Motor neuron (in vitro differentiated cells): ENCODE measurements around the gene TMEM59. TPM values are rescaled to one million over a fixed set of nuclear protein-coding genes. Genes with fewer than 3 reads are reported as not detected.
"Not testable (repeated sequence)": the region's sequence is repeated elsewhere in the genome, so short reads cannot be mapped to it uniquely, and the experiment has no call there.

Experiments
- ATAC-seq, 8 experiments: fragments of 200-7000 bp; cut with Tn5 transposase; replicated peaks in 6 of 8; 2 replicates each; pipeline ENCODE4 v1.8.0; 2021; ENCODE audit warnings: mild to moderate bottlenecking in 8 of 8, moderate library complexity in 8 of 8
- H3K27ac ChIP-seq, 2 donors: fragments of 250-450 bp; sonication (Bioruptor Pico); 2 replicates each; pipeline ENCODE4 v1.9.0; 2021; ENCODE audit warnings: antibody characterized with exemption in 2 of 2, mild to moderate bottlenecking in 2 of 2, moderate library complexity in 1 of 2
- H3K4me1 ChIP-seq, 2 donors: fragments of 250-450 bp; sonication (Bioruptor Pico); replicated peaks in 1 of 2; 2 replicates each; pipeline ENCODE4 v1.6.1; 2021; ENCODE audit warnings: antibody characterized with exemption in 2 of 2, mild to moderate bottlenecking in 2 of 2, moderate library complexity in 1 of 2
- H3K4me3 ChIP-seq, 5 donors: fragments of 250-450 bp; sonication (Bioruptor Pico); 2 replicates each; pipeline ENCODE4 v1.9.0; 2021; ENCODE audit warnings: antibody characterized with exemption in 5 of 5, mild to moderate bottlenecking in 5 of 5, moderate library complexity in 4 of 5
- WGBS, 10 experiments: fragments of 450-650 bp; shearing (Covaris generic); methylation state at CpG; one replicate each; pipeline ENCODE4 v1.0.0; 2022; 5-methylcytosine and 5-hydroxymethylcytosine counted together
- in situ Hi-C, 9 experiments: fragments of 400-800 bp; cut with MboI; loops; one replicate each; pipeline ENCODE4 v1.15.0; 2021; ENCODE audit warnings: low sequenced_read_pairs in 9 of 9, low pct_unique_long_range_greater_than_20kb in 2 of 9; ENCODE audit not compliant: unreplicated experiment in 9 of 9
- total RNA-seq, 8 experiments: library from RNA; unstranded; fragments of 300-600 nt; gene quantifications; 2 replicates each; pipeline versions ENCODE4 v1.2.3 to v1.2.4, GENCODE V29; 2022

Gene TMEM59
- total RNA-seq, 8 experiments from 2014 or later = 114 to 406 (median 146) TPM

GRCh38 chr1:54003750-54004480 lies 49.1 kb downstream of the TMEM59 start:
- ATAC-seq, H3K4me1 ChIP-seq, H3K4me3 ChIP-seq, H3K27ac ChIP-seq, in situ Hi-C loops: not testable (repeated sequence)
- WGBS, 10 experiments = 93% methylated on average over 13 of the region's 19 CpGs; no CpG with 5 or more reads in 9 of the 10 experiments

GRCh38 chr1:54003249-54003646 lies 49.8 kb downstream of the TMEM59 start:
- WGBS, 10 experiments = 80 to 100% (median 88%) methylated on average over 2 to 12 of the region's 12 CpGs; no CpG with 5 or more reads in 2 of the 10 experiments
- peaks cover 0 to 4% of the 10 kb centered on the region in 2 donors for H3K4me1 ChIP-seq
- H3K27ac ChIP-seq = no peak overlapping the region
- H3K4me3 ChIP-seq = no peak overlapping the region
- in situ Hi-C loops = no loop called here
- ATAC-seq = no peak

- Histone ChIP-seq H3K4me1 (peaks cover 0 to 4% of the 10 kb centered on the region in 2 donors), H3K27ac (no peak overlapping the region), H3K4me3 (no peak overlapping the region)
- no peak for ATAC-seq
- in situ Hi-C loops = no loop called here
- whole genome bisulfite sequencing, 10 experiments = 0 to 86% (median 64%) methylated on average over 1 to 9 of the region's 9 CpGs; no CpG with 5 or more reads in 1 of the 10 experiments
Measured at GRCh38 chr1:54002544-54003248, 50.3 kb downstream of the TMEM59 start.

- Histone ChIP-seq H3K27ac (no peak overlapping the region), H3K4me3 (no peak overlapping the region), H3K4me1 (peaks cover 0 to 4% of the 10 kb centered on the region in 2 donors)
- 0 to 82% (median 54%) methylated on average over 1 to 3 of the region's 3 CpGs; no CpG with 5 or more reads in 3 of the 10 experiments for whole genome bisulfite sequencing, 10 experiments
- ATAC-seq = peak in 1 of 8 experiments; percentile 82
- in situ Hi-C loops = no loop called here
Measured at GRCh38 chr1:54001591-54001990, 51.4 kb downstream of the TMEM59 start.

- in situ Hi-C loops = no loop called here
- Histone ChIP-seq H3K27ac (no peak overlapping the region), H3K4me1 (peaks cover 0 to 4% of the 10 kb centered on the region in 2 donors), H3K4me3 (no peak overlapping the region)
- no peak for ATAC-seq
Measured at GRCh38 chr1:53999920-54000319, 53.1 kb downstream of the TMEM59 start.

- WGBS, 10 experiments = 33 to 100% (median 86%) methylated on average over 1 of the region's 1 CpG; no CpG with 5 or more reads in 3 of the 10 experiments
- no peak for ATAC-seq
- Histone ChIP-seq H3K27ac (no peak overlapping the region), H3K4me3 (no peak overlapping the region), H3K4me1 (peaks cover 0 to 4% of the 10 kb centered on the region in 2 donors)
- in situ Hi-C loops = no loop called here
Measured at GRCh38 chr1:53998223-53998622, 54.8 kb downstream of the TMEM59 start.

- ATAC-seq = no peak
- 60 to 100% (median 80%) methylated on average over 1 of the region's 1 CpG; no CpG with 5 or more reads in 1 of the 10 experiments for WGBS, 10 experiments
- no peak overlapping the region for H3K27ac ChIP-seq
- in situ Hi-C loops = no loop called here
- H3K4me3 ChIP-seq = no peak overlapping the region
- H3K4me1 ChIP-seq = no peaks in the 10 kb centered on the region
Measured at GRCh38 chr1:53995683-53996082, 57.3 kb downstream of the TMEM59 start.

- ATAC-seq, H3K27ac ChIP-seq, in situ Hi-C loops, H3K4me3 ChIP-seq, H3K4me1 ChIP-seq: not testable (repeated sequence)
- WGBS, 10 experiments = 28 to 93% (median 59%) methylated on average over 1 to 2 of the region's 2 CpGs
Measured at GRCh38 chr1:53994516-53994915, 58.5 kb downstream of the TMEM59 start.

GRCh38 chr1:53992085-53992874 lies 60.7 kb downstream of the TMEM59 start:
- peak in 6 of 8 experiments; percentile 33 to 98 (median 86) for ATAC-seq
- H3K4me3 ChIP-seq = no peak overlapping the region
- peaks cover 4% of the 10 kb centered on the region in 2 donors for H3K4me1 ChIP-seq
- 0 to 60% (median 33%) methylated on average over 1 to 2 of the region's 4 CpGs; no CpG with 5 or more reads in 5 of the 10 experiments for WGBS, 10 experiments
- no peak overlapping the region for H3K27ac ChIP-seq
- in situ Hi-C loops = no loop called here

GRCh38 chr1:53987880-53988279 lies 65.1 kb downstream of the TMEM59 start:
- 67 to 95% (median 75%) methylated on average over 1 to 2 of the region's 2 CpGs; no CpG with 5 or more reads in 1 of the 10 experiments for WGBS, 10 experiments

GRCh38 chr1:53986458-53986857 lies 66.5 kb downstream of the TMEM59 start:
- in situ Hi-C loops = no loop called here
- H3K4me1 ChIP-seq = peaks cover 10 to 13% of the 10 kb centered on the region in 2 donors

More at GRCh38 chr1:53987880-53988279, 65.1 kb downstream of the TMEM59 start:
- Histone ChIP-seq H3K27ac (no peak overlapping the region), H3K4me1 (peaks cover 4% of the 10 kb centered on the region in 2 donors), H3K4me3 (no peak overlapping the region)
- in situ Hi-C loops = no loop called here
- peak in 6 of 8 experiments; percentile 14 to 96 (median 82) for ATAC-seq

GRCh38 chr1:53984726-53985125 lies 68.3 kb downstream of the TMEM59 start:
- ATAC-seq = peak in 3 of 8 experiments; percentile 32 to 53 (median 48)
- no peak overlapping the region for H3K27ac ChIP-seq
- peaks cover 10 to 13% of the 10 kb centered on the region in 2 donors for H3K4me1 ChIP-seq
- H3K4me3 ChIP-seq = no peak overlapping the region
- in situ Hi-C loops = no loop called here

More at GRCh38 chr1:53986458-53986857, 66.5 kb downstream of the TMEM59 start:
- no peak for ATAC-seq
- WGBS, 10 experiments = 62 to 100% (median 92%) methylated on average over 1 to 3 of the region's 3 CpGs; no CpG with 5 or more reads in 1 of the 10 experiments
- Histone ChIP-seq H3K4me3 (no peak overlapping the region), H3K27ac (no peak overlapping the region)

GRCh38 chr1:53982763-53983104 lies 70.3 kb downstream of the TMEM59 start:
- H3K27ac ChIP-seq = no peak overlapping the region
- WGBS, 10 experiments = 0 to 30% (median 13%) methylated on average over 1 to 4 of the region's 4 CpGs; no CpG with 5 or more reads in 2 of the 10 experiments
- H3K4me3 ChIP-seq = peak overlapping the region in 2 of 5 donors; percentile 1 to 6
- ATAC-seq = no peak
- in situ Hi-C loops = no loop called here
- peaks cover 7 to 11% of the 10 kb centered on the region in 2 donors for H3K4me1 ChIP-seq
